H9 (cell line): Measurements from ENCODE around the gene SRF. TPM values are rescaled to one million over a fixed set of nuclear protein-coding genes. Genes with fewer than 3 reads are reported as not detected.

ENCODE experiments used
- DNase-seq: peaks from one replicate; pipeline ENCODE4 v3.0.0-alpha.2; 2017
- H2AFZ ChIP-seq: one replicate; pipeline ENCODE4 v1.6.1; 2013; ENCODE audit warnings: mild to moderate bottlenecking, low read length, control low read depth, moderate library complexity
- H2AK5ac ChIP-seq: 2 replicates; pipeline ENCODE4 v1.6.1; 2013; ENCODE audit warnings: low read length, control low read depth, mixed read lengths; ENCODE audit not compliant: insufficient read length
- H2BK120ac ChIP-seq: one replicate; pipeline ENCODE4 v1.6.1; 2013; ENCODE audit warnings: low read depth, mild to moderate bottlenecking, low read length, control low read depth, inconsistent platforms; ENCODE audit not compliant: poor library complexity, severe bottlenecking
- H2BK12ac ChIP-seq: 2 replicates; pipeline ENCODE4 v1.6.1; 2013; ENCODE audit warnings: low read length, control low read depth, mixed read lengths, low read depth; ENCODE audit not compliant: insufficient read length
- H2BK15ac ChIP-seq: 2 replicates; pipeline ENCODE4 v1.6.1; 2013; ENCODE audit warnings: low read depth, low read length, control low read depth
- H2BK20ac ChIP-seq: one replicate; pipeline ENCODE4 v1.6.1; 2013; ENCODE audit warnings: low read depth, mild to moderate bottlenecking, low read length, control low read depth, inconsistent platforms; ENCODE audit not compliant: poor library complexity, severe bottlenecking
- H2BK5ac ChIP-seq: 2 replicates; pipeline ENCODE4 v1.6.1; 2013; ENCODE audit warnings: low read length, control low read depth, mixed read lengths; ENCODE audit not compliant: insufficient read length
- H3K14ac ChIP-seq: 2 replicates; pipeline ENCODE4 v1.6.1; 2013; ENCODE audit warnings: low read length, control low read depth; ENCODE audit not compliant: insufficient read depth
- H3K18ac ChIP-seq: 2 replicates; pipeline ENCODE4 v1.6.1; 2013; ENCODE audit warnings: low read depth, mild to moderate bottlenecking, mixed read lengths, low read length, control low read depth; ENCODE audit not compliant: insufficient read length
- H3K23ac ChIP-seq: 2 replicates; pipeline ENCODE4 v1.6.1; 2013; ENCODE audit warnings: low read length, control low read depth, mixed read lengths, low read depth; ENCODE audit not compliant: insufficient read length
- H3K23me2 ChIP-seq: 2 replicates; pipeline ENCODE4 v1.6.1; 2013; ENCODE audit warnings: low read depth, mild to moderate bottlenecking, mixed read lengths, low read length, control low read depth; ENCODE audit not compliant: insufficient read length, poor library complexity, severe bottlenecking
- H3K27ac ChIP-seq: 2 replicates; pipeline ENCODE4 v1.5.1; 2013; ENCODE audit warnings: low read length, control low read depth, mixed read lengths, low read depth; ENCODE audit not compliant: insufficient read length
- H3K27me3 ChIP-seq: 2 replicates; pipeline ENCODE4 v1.6.1; 2013; ENCODE audit warnings: low read length, control low read depth, inconsistent platforms; ENCODE audit not compliant: insufficient read depth
- H3K4ac ChIP-seq: 2 replicates; pipeline ENCODE4 v1.6.1; 2013; ENCODE audit warnings: low read depth, mild to moderate bottlenecking, control low read depth, inconsistent platforms, low read length, moderate library complexity
- H3K4me1 ChIP-seq: 2 replicates; pipeline ENCODE4 v1.6.1; 2013; ENCODE audit warnings: low read length, control low read depth, inconsistent platforms; ENCODE audit not compliant: insufficient read depth
- H3K4me2 ChIP-seq: 2 replicates; pipeline ENCODE4 v1.6.1; 2013; ENCODE audit warnings: low read length, control low read depth, mixed read lengths; ENCODE audit not compliant: insufficient read length, insufficient read depth
- H3K56ac ChIP-seq: 2 replicates; pipeline ENCODE4 v1.6.1; 2013; ENCODE audit warnings: low read depth, mild to moderate bottlenecking, mixed read lengths, low read length, control low read depth; ENCODE audit not compliant: insufficient read length
- H3K79me1 ChIP-seq: 2 replicates; pipeline ENCODE4 v1.6.1; 2013; ENCODE audit warnings: low read depth, mild to moderate bottlenecking, moderate library complexity, low read length, control low read depth, inconsistent platforms; ENCODE audit not compliant: insufficient read depth, poor library complexity, severe bottlenecking
- H3K79me2 ChIP-seq: 2 replicates; pipeline ENCODE4 v1.6.1; 2013; ENCODE audit warnings: low read length, control low read depth, inconsistent platforms; ENCODE audit not compliant: insufficient read depth
- H3K9ac ChIP-seq: 2 replicates; pipeline ENCODE4 v1.6.1; 2013; ENCODE audit warnings: low read length, control low read depth, mixed read lengths; ENCODE audit not compliant: insufficient read length; ENCODE audit errors: extremely low read depth
- H3K9me3 ChIP-seq: one replicate; pipeline ENCODE4 v1.6.1; 2013; ENCODE audit warnings: low read depth, low read length, inconsistent platforms; ENCODE audit not compliant: control insufficient read depth
- H3T11ph ChIP-seq: one replicate; pipeline ENCODE4 v1.6.1; 2013; ENCODE audit warnings: mild to moderate bottlenecking, low read length, control low read depth, inconsistent platforms
- H4K20me1 ChIP-seq: one replicate; pipeline ENCODE4 v1.6.1; 2013; ENCODE audit not compliant: control insufficient read depth, insufficient read length, insufficient read depth
- H4K5ac ChIP-seq: 2 replicates; pipeline ENCODE4 v1.6.1; 2013; ENCODE audit warnings: low read depth, mild to moderate bottlenecking, mixed read lengths, low read length, control low read depth; ENCODE audit not compliant: insufficient read length
- H4K8ac ChIP-seq: replicated peaks from 2 replicates; pipeline ENCODE4 v1.6.1; 2013; ENCODE audit warnings: low read length, control low read depth, mixed read lengths, low read depth; ENCODE audit not compliant: insufficient read length
- H4K91ac ChIP-seq: 2 replicates; pipeline ENCODE4 v1.6.1; 2013; ENCODE audit warnings: low read depth, mild to moderate bottlenecking, moderate library complexity, mixed read lengths, low read length, control low read depth; ENCODE audit not compliant: insufficient read length
- H3K27ac Mint-ChIP-seq, 3 experiments: 2 replicates in 2 of 3; 3 replicates in 1 of 3; pipeline ENCODE4 v1.8.0; 2020 to 2021; ENCODE audit warnings: mixed read lengths in 3 of 3, mild to moderate bottlenecking in 1 of 3, moderate library complexity in 1 of 3
- H3K27me3 Mint-ChIP-seq: 2 replicates; pipeline ENCODE4 v1.8.0; 2021; ENCODE audit warnings: low read depth, mild to moderate bottlenecking, moderate library complexity, mixed read lengths
- H3K36me3 Mint-ChIP-seq, 3 experiments: 2 replicates in 2 of 3; 3 replicates in 1 of 3; pipeline ENCODE4 v1.8.0; 2020 to 2021; ENCODE audit warnings: low read depth in 3 of 3, mixed read lengths in 3 of 3; ENCODE audit not compliant: insufficient read depth in 1 of 3
- H3K4me1 Mint-ChIP-seq, 2 experiments: 2 replicates each; pipeline ENCODE4 v1.8.0; 2020; ENCODE audit warnings: mixed read lengths in 2 of 2
- H3K4me3 Mint-ChIP-seq, 2 experiments: 2 replicates in 1 of 2; 3 replicates in 1 of 2; pipeline ENCODE4 v1.8.0; 2020 to 2021; ENCODE audit warnings: mild to moderate bottlenecking in 2 of 2, mixed read lengths in 2 of 2, moderate library complexity in 1 of 2
- H3K9me3 Mint-ChIP-seq, 2 experiments: 2 replicates in 1 of 2; 3 replicates in 1 of 2; pipeline ENCODE4 v1.8.0; 2020; ENCODE audit warnings: mild to moderate bottlenecking in 2 of 2, mixed read lengths in 2 of 2, moderate library complexity in 1 of 2
- CTCF ChIP-seq: fragments of 200-600 bp; sonication (generic); conservative IDR thresholded peaks from 3 replicates; pipeline ENCODE4 v1.8.0; 2021; ENCODE audit warnings: antibody characterized with exemption, mild to moderate bottlenecking
- WGBS: extraction: QIAGEN DNeasy Blood & Tissue Kit; methylation state at CpG from one replicate; pipeline ENCODE4 v1.1.7; 2013; ENCODE audit warnings: missing lambda C conversion rate, low lambda C conversion rate, mixed read lengths; ENCODE audit not compliant: insufficient read length; ENCODE audit errors: extremely low coverage; 5-methylcytosine and 5-hydroxymethylcytosine counted together
- total RNA-seq: library from RNA; stranded (reverse); gene quantifications from 2 replicates; pipeline ENCODE4 v1.2.1, GENCODE V29; 2021

The SRF gene
- total RNA-seq, 1 experiment from 2014 or later = 57.5 TPM

- no peaks in the 10 kb centered on the region for H3K23me2 ChIP-seq
- Mint-ChIP-seq H3K36me3 (peaks cover 8 to 38% (median 33%) of the 10 kb centered on the region in 3 experiments; a peak in 6 of 7 replicates), H3K4me1 (peaks cover 23 to 34% of the 10 kb centered on the region in 2 experiments), H3K4me3 (no peak overlapping the region), H3K27ac (no peak overlapping the region; a peak in 1 of 7 replicates), H3K9me3 (no peaks in the 10 kb centered on the region), H3K27me3 (no peaks in the 10 kb centered on the region)
- no peak overlapping the region for H4K8ac ChIP-seq
- no peak overlapping the region for H3K4ac ChIP-seq
- H3K4me2 ChIP-seq = no peak overlapping the region
- H2BK15ac ChIP-seq = no peak overlapping the region
- H2BK120ac ChIP-seq = no peak overlapping the region
- no peaks in the 10 kb centered on the region for H3K27me3 ChIP-seq
- no peak overlapping the region; the same call in 1 of the 2 replicates for H3K14ac ChIP-seq
- no peak overlapping the region for H3T11ph ChIP-seq
- no CpG with 5 or more reads among the region's 16 CpGs for WGBS
- no peak for DNase-seq
- no peak overlapping the region for H4K91ac ChIP-seq
- no peak overlapping the region for H3K23ac ChIP-seq
- no peaks in the 10 kb centered on the region for H3K79me1 ChIP-seq
- H4K5ac ChIP-seq = no peak overlapping the region
- no peak overlapping the region for H3K18ac ChIP-seq
- no peaks in the 10 kb centered on the region for H4K20me1 ChIP-seq
- no peak overlapping the region for H2AK5ac ChIP-seq
- no peak overlapping the region for H2AFZ ChIP-seq
- H3K56ac ChIP-seq = no peak overlapping the region
- TF ChIP-seq CTCF = no peak
- no peaks in the 10 kb centered on the region for H3K4me1 ChIP-seq
- H3K27ac ChIP-seq = no peak overlapping the region
- H3K9me3 ChIP-seq = no peaks in the 10 kb centered on the region
- no peak overlapping the region for H3K9ac ChIP-seq
- no peak overlapping the region for H2BK20ac ChIP-seq
- peaks cover 3% of the 10 kb centered on the region; the same call in 1 of the 2 replicates for H3K79me2 ChIP-seq
- no peak overlapping the region for H2BK5ac ChIP-seq
- no peak overlapping the region for H2BK12ac ChIP-seq
Measured at GRCh38 chr6:43128926-43129325, 42.1 kb upstream of the SRF start.
